ENCODE measurements around the gene VPREB3. TPM values are rescaled to one million over a fixed set of nuclear protein-coding genes. Genes with fewer than 3 reads are reported as not detected.
A peak's percentile ranks its signal among the peaks of the same experiment; 100 is the strongest.

VPREB3 gene
- total RNA-seq, 1 donor from 2014 or later: 0.92 TPM

DNA sequence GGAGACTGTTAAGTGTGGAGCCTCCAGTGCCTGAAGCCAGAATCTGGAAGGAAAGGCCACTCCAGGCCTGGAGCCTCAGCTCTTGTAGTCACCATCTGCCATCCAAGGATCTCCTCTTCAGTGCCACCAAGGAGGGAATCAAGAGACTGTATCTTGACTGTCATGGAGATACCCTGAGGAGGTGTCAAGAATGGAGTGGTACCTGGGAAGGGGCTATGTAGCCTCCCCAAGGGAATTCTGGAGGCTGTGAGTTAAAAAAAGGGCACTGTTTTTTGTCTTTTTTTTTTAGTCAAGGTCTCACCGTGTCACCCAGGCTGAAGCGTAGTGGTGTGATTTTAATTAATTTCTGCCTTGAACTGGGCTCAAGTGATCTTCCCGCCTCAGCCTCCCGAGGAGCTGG, 5.3 kb upstream of the VPREB3 start:
- H3K4me1 Mint-ChIP-seq (ENCODE audit: unreplicated experiment): peaks cover 9% of the 10 kb centered on the region
- H3K27ac Mint-ChIP-seq: no peak overlapping the region
- H3K27me3 Mint-ChIP-seq: no peaks in the 10 kb centered on the region
- TF ChIP-seq, protein P1, sequence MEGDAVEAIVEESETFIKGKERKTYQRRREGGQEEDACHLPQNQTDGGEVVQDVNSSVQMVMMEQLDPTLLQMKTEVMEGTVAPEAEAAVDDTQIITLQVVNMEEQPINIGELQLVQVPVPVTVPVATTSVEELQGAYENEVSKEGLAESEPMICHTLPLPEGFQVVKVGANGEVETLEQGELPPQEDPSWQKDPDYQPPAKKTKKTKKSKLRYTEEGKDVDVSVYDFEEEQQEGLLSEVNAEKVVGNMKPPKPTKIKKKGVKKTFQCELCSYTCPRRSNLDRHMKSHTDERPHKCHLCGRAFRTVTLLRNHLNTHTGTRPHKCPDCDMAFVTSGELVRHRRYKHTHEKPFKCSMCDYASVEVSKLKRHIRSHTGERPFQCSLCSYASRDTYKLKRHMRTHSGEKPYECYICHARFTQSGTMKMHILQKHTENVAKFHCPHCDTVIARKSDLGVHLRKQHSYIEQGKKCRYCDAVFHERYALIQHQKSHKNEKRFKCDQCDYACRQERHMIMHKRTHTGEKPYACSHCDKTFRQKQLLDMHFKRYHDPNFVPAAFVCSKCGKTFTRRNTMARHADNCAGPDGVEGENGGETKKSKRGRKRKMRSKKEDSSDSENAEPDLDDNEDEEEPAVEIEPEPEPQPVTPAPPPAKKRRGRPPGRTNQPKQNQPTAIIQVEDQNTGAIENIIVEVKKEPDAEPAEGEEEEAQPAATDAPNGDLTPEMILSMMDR (conservative IDR thresholded peaks at IDR 0.05): no peak
- no peak for DNase-seq (ENCODE audit: extremely low spot score, unreplicated experiment)
- no peaks in the 10 kb centered on the region for H3K9me3 Mint-ChIP-seq
- H3K36me3 Mint-ChIP-seq: no peaks in the 10 kb centered on the region
- no peak overlapping the region for H3K4me3 Mint-ChIP-seq

DNA sequence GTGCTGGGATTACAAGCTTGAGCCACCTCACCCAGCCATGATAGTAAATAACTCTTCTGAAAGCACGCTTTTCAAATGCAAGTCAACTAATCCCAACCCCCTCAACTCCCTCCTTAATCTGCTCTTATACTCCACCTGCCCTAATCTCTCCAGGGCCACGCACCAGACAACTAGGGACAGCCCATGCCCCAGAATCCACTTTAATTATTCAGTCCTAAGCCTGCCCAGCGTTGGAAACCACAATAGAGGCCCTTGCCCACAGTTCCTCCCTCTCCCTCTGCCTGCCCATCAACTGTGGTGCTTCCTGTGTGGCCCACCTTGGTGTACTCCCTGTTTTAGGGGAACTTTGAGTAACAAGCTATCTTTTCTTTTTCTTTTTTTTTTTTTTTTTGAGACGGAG, 2.7 kb upstream of the VPREB3 start:
- H3K4me3 Mint-ChIP-seq: no peak overlapping the region
- TF ChIP-seq, protein P1 (conservative IDR thresholded peaks at IDR 0.05): no peak
- no peaks in the 10 kb centered on the region for H3K36me3 Mint-ChIP-seq
- H3K27me3 Mint-ChIP-seq: no peaks in the 10 kb centered on the region
- H3K4me1 Mint-ChIP-seq (ENCODE audit: unreplicated experiment): peaks cover 5% of the 10 kb centered on the region
- no peaks in the 10 kb centered on the region for H3K9me3 Mint-ChIP-seq
- DNase-seq (ENCODE audit: extremely low spot score, unreplicated experiment): no peak
- H3K27ac Mint-ChIP-seq: no peak overlapping the region

DNA sequence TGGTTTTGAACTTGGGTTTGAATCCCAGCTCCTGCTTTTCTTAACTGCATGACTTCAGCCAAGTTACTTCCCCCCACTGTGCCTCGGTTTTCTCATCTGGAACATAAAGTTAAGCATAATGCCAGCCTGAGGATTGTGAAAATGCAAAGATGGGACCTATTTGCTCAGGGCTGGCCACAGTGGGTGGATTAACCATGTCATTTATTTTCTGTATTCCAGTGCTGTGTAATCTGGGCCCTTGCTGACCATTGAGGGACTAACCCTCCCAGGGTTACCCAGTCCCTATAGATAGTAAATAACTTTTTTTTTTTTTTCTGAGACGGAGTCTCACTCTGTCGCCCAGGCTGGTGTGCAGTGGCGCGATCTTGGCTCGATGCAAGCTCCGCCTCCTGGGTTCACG, 1.5 kb upstream of the VPREB3 start:
- H3K27ac Mint-ChIP-seq: peak overlapping the region; percentile 42
- H3K4me3 Mint-ChIP-seq: no peak overlapping the region

DNA sequence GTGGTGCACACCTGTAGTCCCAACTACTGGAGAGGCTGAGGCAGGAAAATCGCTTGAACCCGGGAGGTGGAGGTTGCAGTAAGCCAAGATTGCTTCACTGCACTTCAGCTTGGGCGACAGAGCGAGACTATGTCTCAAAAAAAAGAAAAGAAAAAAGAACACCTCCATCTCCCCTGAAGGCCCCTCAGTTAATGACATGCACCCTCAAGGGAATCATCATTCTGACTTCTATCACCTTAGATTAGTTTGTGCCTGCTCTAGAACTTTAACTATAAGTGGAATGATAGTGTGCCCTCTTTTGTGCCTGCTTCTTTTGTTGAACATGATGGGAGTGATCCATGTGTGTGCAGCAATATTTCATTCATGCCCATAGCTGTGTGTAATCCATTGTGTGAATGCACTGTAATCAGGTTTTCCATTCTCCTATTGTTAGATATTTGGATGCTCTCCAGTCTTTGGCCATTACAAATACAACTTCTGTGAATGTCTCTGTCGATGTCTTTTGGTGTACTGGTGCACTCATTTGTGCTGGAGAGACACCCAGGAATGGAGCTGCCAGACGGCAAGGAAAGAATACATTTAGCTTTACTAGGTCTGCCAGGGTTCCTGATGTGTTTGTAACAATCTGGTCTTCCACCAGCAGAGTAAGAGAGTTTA, 883 bp upstream of the VPREB3 start:
- no peaks in the 10 kb centered on the region for H3K36me3 Mint-ChIP-seq
- peak overlapping the region; percentile 42 for H3K27ac Mint-ChIP-seq
- peak overlapping the region; percentile 13 for H3K4me3 Mint-ChIP-seq
- no peaks in the 10 kb centered on the region for H3K9me3 Mint-ChIP-seq
- DNase-seq (ENCODE audit: extremely low spot score, unreplicated experiment): no peak
- TF ChIP-seq, protein P1 (conservative IDR thresholded peaks at IDR 0.05): no peak
- H3K27me3 Mint-ChIP-seq: no peaks in the 10 kb centered on the region
- peaks cover 11% of the 10 kb centered on the region for H3K4me1 Mint-ChIP-seq (ENCODE audit: unreplicated experiment)

More for the DNA sequence above, 1.5 kb upstream of the VPREB3 start:
- Mint-ChIP-seq H3K9me3 (no peaks in the 10 kb centered on the region), H3K4me1 (ENCODE audit: unreplicated experiment) (peaks cover 5% of the 10 kb centered on the region), H3K36me3 (no peaks in the 10 kb centered on the region), H3K27me3 (no peaks in the 10 kb centered on the region)
- TF ChIP-seq, protein P1 (conservative IDR thresholded peaks at IDR 0.05): no peak
- DNase-seq (ENCODE audit: extremely low spot score, unreplicated experiment): no peak

DNA sequence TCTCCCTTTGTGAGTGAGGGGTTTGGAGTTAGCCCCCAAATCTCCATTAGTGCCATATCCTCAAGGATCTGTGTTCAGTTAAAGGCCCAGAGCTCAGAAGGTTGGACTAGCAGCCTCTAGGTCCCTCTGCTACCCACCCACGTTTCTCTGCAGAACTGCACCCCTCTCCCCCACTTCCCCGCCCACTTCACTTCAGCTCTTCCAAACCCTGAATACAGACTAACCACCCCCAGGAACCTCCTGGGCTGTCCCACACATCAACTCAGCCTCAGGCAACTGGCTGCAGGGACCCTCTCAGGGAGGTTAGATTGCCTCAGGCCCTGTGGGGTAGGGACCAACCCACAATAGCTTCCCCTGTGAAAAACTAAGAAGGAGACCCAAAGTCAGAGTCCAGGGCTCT, 840 bp downstream of the VPREB3 start:
- Mint-ChIP-seq H3K4me1 (ENCODE audit: unreplicated experiment) (peaks cover 17% of the 10 kb centered on the region), H3K9me3 (no peaks in the 10 kb centered on the region), H3K4me3 (peak overlapping the region; percentile 36), H3K36me3 (peaks cover 6% of the 10 kb centered on the region), H3K27ac (no peak overlapping the region), H3K27me3 (no peaks in the 10 kb centered on the region)
- no peak for DNase-seq (ENCODE audit: extremely low spot score, unreplicated experiment)
- TF ChIP-seq, protein P1 (conservative IDR thresholded peaks at IDR 0.05): no peak

Data from type B pancreatic cell (in vitro differentiated cells).